Measurements from ENCODE around the gene MYCT1. TPM values are rescaled to one million over a fixed set of nuclear protein-coding genes. Genes with fewer than 3 reads are reported as not detected.

The MYCT1 gene
- total RNA-seq, 3 donors from 2014 or later (not counting 1 experiment from before 2014, with no cell fraction given), result 0.25 to 0.64 (median 0.55) TPM

DNA sequence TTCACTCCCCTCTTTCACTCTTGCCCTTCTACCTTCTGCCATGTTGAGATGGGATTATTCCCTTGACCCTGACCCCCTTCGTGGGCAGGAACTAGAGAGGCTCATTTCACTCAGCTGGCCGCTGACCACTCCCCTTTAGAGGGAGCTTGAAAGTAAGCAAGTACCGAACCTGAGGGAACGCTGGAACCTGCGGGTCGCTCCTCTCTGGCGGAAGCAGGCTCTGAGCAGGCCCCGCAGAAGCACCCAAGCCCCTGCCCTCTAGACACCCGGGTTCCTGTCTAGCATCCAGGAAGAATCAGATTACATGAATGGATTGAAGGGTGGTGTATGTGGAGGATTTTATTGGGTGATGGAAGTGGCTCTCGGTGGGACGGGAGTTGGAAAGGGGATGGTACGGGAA, 11.9 kb upstream of the MYCT1 start:
- ATAC-seq, result no peak
- TF ChIP-seq, protein P1, sequence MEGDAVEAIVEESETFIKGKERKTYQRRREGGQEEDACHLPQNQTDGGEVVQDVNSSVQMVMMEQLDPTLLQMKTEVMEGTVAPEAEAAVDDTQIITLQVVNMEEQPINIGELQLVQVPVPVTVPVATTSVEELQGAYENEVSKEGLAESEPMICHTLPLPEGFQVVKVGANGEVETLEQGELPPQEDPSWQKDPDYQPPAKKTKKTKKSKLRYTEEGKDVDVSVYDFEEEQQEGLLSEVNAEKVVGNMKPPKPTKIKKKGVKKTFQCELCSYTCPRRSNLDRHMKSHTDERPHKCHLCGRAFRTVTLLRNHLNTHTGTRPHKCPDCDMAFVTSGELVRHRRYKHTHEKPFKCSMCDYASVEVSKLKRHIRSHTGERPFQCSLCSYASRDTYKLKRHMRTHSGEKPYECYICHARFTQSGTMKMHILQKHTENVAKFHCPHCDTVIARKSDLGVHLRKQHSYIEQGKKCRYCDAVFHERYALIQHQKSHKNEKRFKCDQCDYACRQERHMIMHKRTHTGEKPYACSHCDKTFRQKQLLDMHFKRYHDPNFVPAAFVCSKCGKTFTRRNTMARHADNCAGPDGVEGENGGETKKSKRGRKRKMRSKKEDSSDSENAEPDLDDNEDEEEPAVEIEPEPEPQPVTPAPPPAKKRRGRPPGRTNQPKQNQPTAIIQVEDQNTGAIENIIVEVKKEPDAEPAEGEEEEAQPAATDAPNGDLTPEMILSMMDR (IDR thresholded peaks at IDR 0.05), result no peak
- no peak overlapping the region for H3K27ac ChIP-seq (ENCODE audit: low read length)
- no peak overlapping the region for H3K4me3 Mint-ChIP-seq
- peaks cover 8 to 9% of the 10 kb centered on the region in 2 donors for H3K27me3 Mint-ChIP-seq (ENCODE audit: low read depth in 2 of 2)
- no peaks in the 10 kb centered on the region for H3K36me3 Mint-ChIP-seq
- no peaks in the 10 kb centered on the region for H3K9me3 Mint-ChIP-seq
- H3K9me3 ChIP-seq (ENCODE audit: control insufficient read depth, insufficient read depth, low read length), result no peaks in the 10 kb centered on the region
- H3K27ac Mint-ChIP-seq, result no peak overlapping the region
- no peaks in the 10 kb centered on the region for H3K36me3 ChIP-seq (ENCODE audit: control insufficient read depth, insufficient read depth, low read length)
- no peak overlapping the region for H3K4me3 ChIP-seq (ENCODE audit: low read length)
- peaks cover 3% of the 10 kb centered on the region for H3K27me3 ChIP-seq (ENCODE audit: control insufficient read depth, insufficient read depth, low read length)
- WGBS (ENCODE audit: insufficient coverage), result 95% methylated on average over 12 of the region's 12 CpGs
- intact Hi-C loops (cut with micrococcal nuclease), result no loop called here
- no peaks in the 10 kb centered on the region for H3K4me1 Mint-ChIP-seq
- no peaks in the 10 kb centered on the region for H3K4me1 ChIP-seq (ENCODE audit: control insufficient read depth, insufficient read depth, low read length)
- no peak for DNase-seq

DNA sequence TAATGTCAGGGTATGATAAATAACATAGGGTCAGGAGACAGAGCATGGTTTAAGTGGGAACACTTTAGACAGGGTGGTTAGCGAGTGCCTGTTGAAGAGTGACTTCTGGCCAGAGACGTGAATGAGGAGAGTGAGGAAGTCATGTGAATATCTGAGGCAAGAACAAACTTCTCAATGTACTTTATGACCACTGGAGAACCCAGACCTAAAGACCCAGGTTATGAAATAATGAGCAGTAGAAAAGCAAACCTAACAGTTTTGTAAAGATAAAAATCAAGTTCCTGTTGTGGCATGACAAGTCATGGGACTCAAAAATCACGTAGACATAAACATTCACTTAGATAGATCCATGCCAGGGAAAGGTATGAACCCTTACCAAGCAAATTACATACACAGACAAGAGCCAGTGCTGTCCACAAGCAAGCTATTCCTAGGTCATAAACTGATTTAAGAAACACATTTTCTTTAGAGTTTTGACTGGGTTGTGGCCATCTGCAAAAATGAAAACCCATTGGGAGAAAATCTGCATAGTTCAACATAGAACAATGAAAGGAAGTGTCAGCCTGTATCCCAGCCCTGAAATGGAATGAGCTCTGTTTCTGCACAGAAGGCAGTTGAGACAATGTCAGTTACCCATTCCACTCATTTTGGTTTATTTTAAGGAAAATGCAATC, 2.2 kb upstream of the MYCT1 start:
- TF ChIP-seq, protein P1 (IDR thresholded peaks at IDR 0.05), result no peak
- Histone ChIP-seq H3K36me3 (ENCODE audit: control insufficient read depth, insufficient read depth, low read length) (no peaks in the 10 kb centered on the region), H3K4me1 (ENCODE audit: control insufficient read depth, insufficient read depth, low read length) (no peaks in the 10 kb centered on the region), H3K4me3 (ENCODE audit: low read length) (no peak overlapping the region), H3K27me3 (ENCODE audit: control insufficient read depth, insufficient read depth, low read length) (peaks cover 5% of the 10 kb centered on the region), H3K27ac (ENCODE audit: low read length) (no peak overlapping the region), H3K9me3 (ENCODE audit: control insufficient read depth, insufficient read depth, low read length) (no peaks in the 10 kb centered on the region)
- Mint-ChIP-seq H3K9me3 (no peaks in the 10 kb centered on the region), H3K27ac (no peak overlapping the region), H3K4me1 (peaks cover 7 to 8% of the 10 kb centered on the region in 2 donors), H3K36me3 (no peaks in the 10 kb centered on the region), H3K27me3 (ENCODE audit: low read depth in 2 of 2) (peaks cover 23 to 57% of the 10 kb centered on the region in 2 donors), H3K4me3 (no peak overlapping the region)
- 8% methylated on average over 3 of the region's 3 CpGs for WGBS (ENCODE audit: insufficient coverage)
- peak in 2 of 3 donors; percentile 32 to 78 for ATAC-seq
- no peak for DNase-seq
- intact Hi-C loops (cut with micrococcal nuclease), result no loop called here

- H3K4me3 ChIP-seq (ENCODE audit: low read length), result no peak overlapping the region
Observed at GRCh38 chr6:152696522-152696921, 1.2 kb upstream of the MYCT1 start.

More at GRCh38 chr6:152696522-152696921, 1.2 kb upstream of the MYCT1 start:
- Mint-ChIP-seq H3K27me3 (ENCODE audit: low read depth in 2 of 2) (peaks cover 32 to 67% of the 10 kb centered on the region in 2 donors), H3K4me1 (peaks cover 8 to 14% of the 10 kb centered on the region in 2 donors), H3K36me3 (no peaks in the 10 kb centered on the region), H3K27ac (no peak overlapping the region), H3K9me3 (no peaks in the 10 kb centered on the region), H3K4me3 (no peak overlapping the region)
- Histone ChIP-seq H3K4me1 (ENCODE audit: control insufficient read depth, insufficient read depth, low read length) (no peaks in the 10 kb centered on the region), H3K27me3 (ENCODE audit: control insufficient read depth, insufficient read depth, low read length) (peaks cover 11% of the 10 kb centered on the region), H3K27ac (ENCODE audit: low read length) (no peak overlapping the region), H3K36me3 (ENCODE audit: control insufficient read depth, insufficient read depth, low read length) (no peaks in the 10 kb centered on the region), H3K9me3 (ENCODE audit: control insufficient read depth, insufficient read depth, low read length) (no peaks in the 10 kb centered on the region)
- 82% methylated on average over 2 of the region's 2 CpGs for WGBS (ENCODE audit: insufficient coverage)
- DNase-seq (no peak), ATAC-seq (no peak)
- intact Hi-C loops (cut with micrococcal nuclease), result no loop called here
- TF ChIP-seq, protein P1 (IDR thresholded peaks at IDR 0.05), result no peak
